Psoas muscle (tissue), 8 donors: Measurements from ENCODE around the gene CXCR4. TPM values are rescaled to one million over a fixed set of nuclear protein-coding genes. Genes with fewer than 3 reads are reported as not detected.

Experiments
- ATAC-seq, 4 donors: fragments of 200-7000 bp; cut with Tn5 transposase; one replicate each; pipeline ENCODE4 v1.9.1; 2020; ENCODE audit warnings: moderate library complexity in 3 of 4, mild to moderate bottlenecking in 2 of 4
- DNase-seq, 2 donors: peaks; one replicate each; pipeline ENCODE4 v3.0.0-alpha.2; 2020
- H3K27ac ChIP-seq: fragments of 200-600 bp; one replicate; pipeline ENCODE4 v1.8.0; 2022
- H3K27me3 ChIP-seq, 3 donors: fragments of 200-600 bp in 1 of 3; one replicate each; pipeline versions ENCODE4 v1.6.1 to v1.8.0; 2013 to 2022; ENCODE audit warnings: low read length in 2 of 3, mild to moderate bottlenecking in 2 of 3, moderate library complexity in 1 of 3; ENCODE audit not compliant: insufficient read depth in 3 of 3
- H3K36me3 ChIP-seq, 2 donors: fragments of 200-600 bp in 1 of 2; one replicate each; pipeline versions ENCODE4 v1.6.1 to v1.8.0; 2013 to 2022; ENCODE audit warnings: low read depth in 1 of 2, mild to moderate bottlenecking in 1 of 2, moderate library complexity in 1 of 2; ENCODE audit not compliant: insufficient read depth in 1 of 2
- H3K4me1 ChIP-seq: fragments of 200-600 bp; one replicate; pipeline ENCODE4 v1.8.0; 2022
- H3K4me3 ChIP-seq: fragments of 200-600 bp; one replicate; pipeline ENCODE4 v1.8.0; 2022; ENCODE audit warnings: mild to moderate bottlenecking
- H3K9me3 ChIP-seq: fragments of 200-600 bp; one replicate; pipeline ENCODE4 v1.8.0; 2022
- CTCF ChIP-seq: fragments of 200-600 bp; IDR thresholded peaks from one replicate; pipeline ENCODE4 v1.8.0; 2022; ENCODE audit warnings: antibody characterized with exemption
- WGBS, 3 donors: extraction: QIAGEN DNeasy Blood & Tissue Kit; methylation state at CpG; one replicate each; pipeline versions ENCODE4 v1.1.6 to v1.1.7; 2013; 5-methylcytosine and 5-hydroxymethylcytosine counted together
- intact Hi-C, 2 donors: fragments of 100-400 bp; cut with DNase I; formaldehyde crosslinking; loops; one replicate each; pipeline versions ENCODE4 v1.11.0 to v1.14.2; 2022
- polyA plus RNA-seq, 3 donors: library from polyadenylated mRNA; stranded (reverse); fragments of 200-250 nt; gene quantifications; one replicate each; pipeline ENCODE4 v1.2.3, GENCODE V29; 2013
- total RNA-seq, 4 donors: library from RNA; stranded (reverse); fragmentation: NEBNext Ultra II Directional in 2 of 4; extraction: Animal tissue kit (Norgen Biotek cat#: 25700) in 2 of 4; gene quantifications; one replicate each; pipeline versions ENCODE4 v1.2.1 to v1.2.4, GENCODE V29; 2021 to 2023
- donor health status: healthy with polysubstance abuse.
- donor health status: DM: no; HTN: no; CAD: no; lungs with moderate emphysema.
- donor health status: Bipolar disorder and iron deficiency.
- donor health status: healthy.
- donor health status: DM: yes; HTN: yes; CAD: no.
- donor health status: DM: no; HTN: no; CAD: no.
- donor health status: DM: no; HTN: no; CAD: no.
- donor health status: DM: yes; HTN: yes; CAD: no.

Gene CXCR4
- total and polyA plus RNA-seq, 7 donors, result 1.8 to 9.1 (median 3.0) TPM

GRCh38 chr2:136125236-136125635, 7.3 kb upstream of the CXCR4 start:
- DNase-seq (no peak), ATAC-seq (no peak)
- H3K9me3 ChIP-seq, result no peaks in the 10 kb centered on the region
- TF ChIP-seq CTCF, result no peak
- no peak overlapping the region for H3K4me3 ChIP-seq
- intact Hi-C loops, result loop anchor here in 1 of 2 donors (5.0 kb wide), 1 partner anchor 112 kb away; no protein-coding TSS in a partner anchor
- 39 to 77% (median 44%) methylated on average over 6 of the region's 6 CpGs for WGBS, 3 donors
- H3K4me1 ChIP-seq, result no peaks in the 10 kb centered on the region
- no peak overlapping the region for H3K27ac ChIP-seq
- H3K36me3 ChIP-seq, result no peaks in the 10 kb centered on the region
- H3K27me3 ChIP-seq, result peaks cover 0 to 48% (median 5%) of the 10 kb centered on the region in 3 donors

GRCh38 chr2:136124805-136125204, 6.9 kb upstream of the CXCR4 start:
- H3K36me3 ChIP-seq, result no peaks in the 10 kb centered on the region
- ATAC-seq (no peak), DNase-seq (no peak)
- TF ChIP-seq CTCF, result no peak
- H3K4me1 ChIP-seq, result no peaks in the 10 kb centered on the region
- no peaks in the 10 kb centered on the region for H3K9me3 ChIP-seq
- no peak overlapping the region for H3K4me3 ChIP-seq
- intact Hi-C loops, result loop anchor here in 1 of 2 donors (5.0 kb wide), 1 partner anchor 112 kb away; no protein-coding TSS in a partner anchor
- WGBS, 3 donors, result 78 to 88% (median 79%) methylated on average over 2 of the region's 2 CpGs
- peaks cover 0 to 52% (median 7%) of the 10 kb centered on the region in 3 donors for H3K27me3 ChIP-seq
- no peak overlapping the region for H3K27ac ChIP-seq

GRCh38 chr2:136122661-136123060, 4.7 kb upstream of the CXCR4 start:
- Histone ChIP-seq H3K4me3 (no peak overlapping the region), H3K4me1 (peaks cover 4% of the 10 kb centered on the region), H3K9me3 (no peaks in the 10 kb centered on the region), H3K36me3 (no peaks in the 10 kb centered on the region), H3K27me3 (peaks cover 0 to 69% (median 7%) of the 10 kb centered on the region in 3 donors), H3K27ac (no peak overlapping the region)
- WGBS, 3 donors, result 56 to 78% (median 67%) methylated on average over 3 of the region's 3 CpGs
- no peak for TF ChIP-seq CTCF
- no peak for DNase-seq
- intact Hi-C loops, result no loop called here
- no peak for ATAC-seq

GRCh38 chr2:136121204-136121910, 3.4 kb upstream of the CXCR4 start:
- Histone ChIP-seq H3K4me1 (peaks cover 10% of the 10 kb centered on the region), H3K9me3 (no peaks in the 10 kb centered on the region), H3K27me3 (peaks cover 0 to 77% (median 13%) of the 10 kb centered on the region in 3 donors), H3K36me3 (no peaks in the 10 kb centered on the region), H3K27ac (no peak overlapping the region), H3K4me3 (no peak overlapping the region)
- TF ChIP-seq CTCF, result no peak
- DNase-seq, result no peak
- no peak for ATAC-seq
- 61 to 78% (median 71%) methylated on average over 3 of the region's 3 CpGs for WGBS, 3 donors
- intact Hi-C loops, result no loop called here
